OCI-LY3 (cell line): ENCODE data around the gene GNAZ.

Experiments
- CTCF ChIP-seq: fragments of 200-600, 300-600 bp; sonication (generic); IDR thresholded peaks from 2 replicates; pipeline ENCODE4 v1.5.1; 2014; ENCODE audit warnings: antibody characterized with exemption, low read length, low read depth
- EZH2phosphoT487 ChIP-seq: fragments of 200-600 bp; shearing (Covaris generic); IDR thresholded peaks from 2 replicates; pipeline ENCODE4 v1.6.1; 2018; ENCODE audit warnings: antibody characterized with exemption, mixed run types, low read depth

- no peak for TF ChIP-seq CTCF
- no peak for TF ChIP-seq EZH2phosphoT487
These were observed 33.1 kb downstream of the GNAZ start for GRCh38 chr22:23103199-23103954.
